ENCODE data around the gene SNX10.

DNA sequence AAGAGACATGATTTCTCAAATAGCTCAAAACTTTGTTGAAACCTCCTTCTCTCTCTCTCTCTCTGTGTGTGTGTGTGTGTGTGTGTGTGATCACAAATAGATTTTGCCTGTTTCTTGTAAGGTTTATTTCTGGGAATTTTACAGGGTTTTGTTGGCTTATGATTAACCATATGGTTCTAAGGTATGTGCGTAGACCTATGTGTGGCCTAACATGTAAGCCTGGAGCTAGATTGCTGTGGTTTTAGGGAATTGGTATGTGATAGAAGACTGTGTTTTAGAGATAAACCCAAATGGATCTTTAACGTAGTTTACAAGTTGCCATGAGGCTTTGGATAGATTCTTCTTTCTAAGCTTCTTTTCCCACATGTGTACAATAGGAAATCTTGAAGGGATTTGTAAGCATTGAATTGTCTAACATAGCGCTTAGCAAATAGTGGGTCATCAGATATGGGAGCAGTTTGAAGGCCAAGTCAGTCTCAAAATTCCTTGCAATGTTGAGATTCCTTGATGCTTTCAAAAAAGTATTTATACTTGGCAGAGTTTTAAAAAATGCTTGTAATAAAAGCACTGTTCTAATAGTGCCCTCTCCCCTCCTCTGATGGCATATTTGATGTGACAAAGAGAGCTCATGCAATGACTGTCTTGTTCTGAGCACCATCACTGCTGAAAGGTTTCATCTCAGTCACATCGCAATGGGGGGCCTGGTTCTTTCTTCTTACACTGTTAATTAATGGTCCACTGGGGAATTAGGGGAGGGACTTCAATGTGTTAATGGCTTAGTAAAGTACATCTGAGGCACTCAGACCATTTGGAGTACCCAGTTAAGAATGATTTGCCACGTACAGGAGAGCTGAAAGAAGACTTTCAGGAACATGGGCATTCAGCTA, 118.2 kb downstream of the SNX10 start:
- TF ChIP-seq, protein P1, sequence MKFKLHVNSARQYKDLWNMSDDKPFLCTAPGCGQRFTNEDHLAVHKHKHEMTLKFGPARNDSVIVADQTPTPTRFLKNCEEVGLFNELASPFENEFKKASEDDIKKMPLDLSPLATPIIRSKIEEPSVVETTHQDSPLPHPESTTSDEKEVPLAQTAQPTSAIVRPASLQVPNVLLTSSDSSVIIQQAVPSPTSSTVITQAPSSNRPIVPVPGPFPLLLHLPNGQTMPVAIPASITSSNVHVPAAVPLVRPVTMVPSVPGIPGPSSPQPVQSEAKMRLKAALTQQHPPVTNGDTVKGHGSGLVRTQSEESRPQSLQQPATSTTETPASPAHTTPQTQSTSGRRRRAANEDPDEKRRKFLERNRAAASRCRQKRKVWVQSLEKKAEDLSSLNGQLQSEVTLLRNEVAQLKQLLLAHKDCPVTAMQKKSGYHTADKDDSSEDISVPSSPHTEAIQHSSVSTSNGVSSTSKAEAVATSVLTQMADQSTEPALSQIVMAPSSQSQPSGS (IDR thresholded peaks at IDR 0.05; ENCODE audit: low read length) = no peak
- TF ChIP-seq EZH2 (IDR thresholded peaks at IDR 0.05; ENCODE audit: low read depth, low read length, severe bottlenecking) = no peak
- TF ChIP-seq, protein P2, sequence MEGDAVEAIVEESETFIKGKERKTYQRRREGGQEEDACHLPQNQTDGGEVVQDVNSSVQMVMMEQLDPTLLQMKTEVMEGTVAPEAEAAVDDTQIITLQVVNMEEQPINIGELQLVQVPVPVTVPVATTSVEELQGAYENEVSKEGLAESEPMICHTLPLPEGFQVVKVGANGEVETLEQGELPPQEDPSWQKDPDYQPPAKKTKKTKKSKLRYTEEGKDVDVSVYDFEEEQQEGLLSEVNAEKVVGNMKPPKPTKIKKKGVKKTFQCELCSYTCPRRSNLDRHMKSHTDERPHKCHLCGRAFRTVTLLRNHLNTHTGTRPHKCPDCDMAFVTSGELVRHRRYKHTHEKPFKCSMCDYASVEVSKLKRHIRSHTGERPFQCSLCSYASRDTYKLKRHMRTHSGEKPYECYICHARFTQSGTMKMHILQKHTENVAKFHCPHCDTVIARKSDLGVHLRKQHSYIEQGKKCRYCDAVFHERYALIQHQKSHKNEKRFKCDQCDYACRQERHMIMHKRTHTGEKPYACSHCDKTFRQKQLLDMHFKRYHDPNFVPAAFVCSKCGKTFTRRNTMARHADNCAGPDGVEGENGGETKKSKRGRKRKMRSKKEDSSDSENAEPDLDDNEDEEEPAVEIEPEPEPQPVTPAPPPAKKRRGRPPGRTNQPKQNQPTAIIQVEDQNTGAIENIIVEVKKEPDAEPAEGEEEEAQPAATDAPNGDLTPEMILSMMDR (IDR thresholded peaks at IDR 0.05; ENCODE audit: control extremely low read depth in 1 of 3, insufficient read depth in 1 of 3, low read depth in 1 of 3, low read length in 3 of 3) = no peak
- no peak for TF ChIP-seq CHD2 (IDR thresholded peaks at IDR 0.05; ENCODE audit: low read length)

Measured in H1 (cell line).